PC-3 (cell line): ENCODE data around the gene CTF1. TPM values are rescaled to one million over a fixed set of nuclear protein-coding genes. Genes with fewer than 3 reads are reported as not detected.
"Not testable (repeated sequence)": the region's sequence is repeated elsewhere in the genome, so short reads cannot be mapped to it uniquely, and the experiment has no call there.

Source experiments
- ATAC-seq: fragments of 200-7000 bp; cut with Tn5 transposase; 2 replicates; pipeline ENCODE4 v1.9.1; 2020; ENCODE audit warnings: mild to moderate bottlenecking, moderate library complexity
- BruUV-seq: library from RNA; stranded (reverse); fragments of 400-500 nt; replicated peaks from 2 replicates; lab custom pipeline; 2021; lab: Mats Ljungman, UMichigan
- CTCF ChIA-PET: fragments of 300-600 bp; sonication (Branson Sonifier 250); formaldehyde crosslinking; loops from one replicate; lab custom pipeline; 2022; ENCODE audit warnings: antibody characterized with exemption; lab: Charles Lee
- POLR2A ChIA-PET: fragments of 300-600 bp; sonication (Branson Sonifier 250); formaldehyde crosslinking; loops from one replicate; lab custom pipeline; 2022; ENCODE audit warnings: antibody characterized with exemption; ENCODE audit not compliant: unreplicated experiment; lab: Charles Lee
- DNase-seq: peaks from one replicate; pipeline ENCODE4 v3.0.0-alpha.2; 2015
- H2AFZ ChIP-seq: fragments of 300-600 bp; sonication (generic); 2 replicates; pipeline ENCODE4 v1.6.0; 2016; ENCODE audit warnings: antibody characterized with exemption, low read length
- H3F3A ChIP-seq: fragments of 300-600 bp; sonication (generic); one replicate; pipeline ENCODE4 v1.6.0; 2017; ENCODE audit warnings: antibody characterized with exemption, low read length, control low read depth, mild to moderate bottlenecking; ENCODE audit not compliant: unreplicated experiment
- H3K27ac ChIP-seq: fragments of 300-600 bp; sonication (generic); 2 replicates; pipeline ENCODE4 v1.5.1; 2016; ENCODE audit warnings: mild to moderate bottlenecking, low read length
- H3K27me3 ChIP-seq: fragments of 300-600 bp; sonication (generic); 2 replicates; pipeline ENCODE4 v1.6.1; 2016; ENCODE audit warnings: low read length, mixed read lengths
- H3K36me3 ChIP-seq: fragments of 300-600 bp; sonication (generic); 2 replicates; pipeline ENCODE4 v1.6.1; 2016; ENCODE audit warnings: low read depth, mixed run types, low read length, mixed read lengths
- H3K4me1 ChIP-seq: fragments of 300-600 bp; sonication (generic); 2 replicates; pipeline ENCODE4 v1.5.1; 2016; ENCODE audit warnings: low read length; ENCODE audit not compliant: insufficient read depth
- H3K4me2 ChIP-seq: fragments of 300-600 bp; sonication (generic); 2 replicates; pipeline ENCODE4 v1.6.0; 2016; ENCODE audit warnings: low read length
- H3K4me3 ChIP-seq: fragments of 300-600 bp; sonication (generic); 2 replicates; pipeline ENCODE4 v1.5.1; 2016; ENCODE audit warnings: mild to moderate bottlenecking, low read length, mixed read lengths
- H3K79me2 ChIP-seq: fragments of 300-600 bp; sonication (generic); 2 replicates; pipeline ENCODE4 v1.6.1; 2017; ENCODE audit warnings: low read length, mixed read lengths
- H3K9ac ChIP-seq: fragments of 300-600 bp; sonication (generic); 2 replicates; pipeline ENCODE4 v1.6.0; 2016; ENCODE audit warnings: mild to moderate bottlenecking, low read length
- H3K9me2 ChIP-seq: fragments of 300-600 bp; sonication (generic); replicated peaks from 2 replicates; pipeline ENCODE4 v1.6.1; 2016; ENCODE audit warnings: mixed run types, low read length, mixed read lengths
- H3K9me3 ChIP-seq: fragments of 300-600 bp; sonication (generic); 2 replicates; pipeline ENCODE4 v1.6.1; 2016; ENCODE audit warnings: low read length, mixed read lengths
- H4K20me1 ChIP-seq: fragments of 300-600 bp; sonication (generic); 2 replicates; pipeline ENCODE4 v1.6.1; 2016; ENCODE audit warnings: low read length, mixed read lengths
- CTCF ChIP-seq: fragments of 300-600 bp; sonication (generic); conservative IDR thresholded peaks from 2 replicates; pipeline ENCODE4 v1.5.1; 2017; ENCODE audit warnings: antibody characterized with exemption, low read depth, mild to moderate bottlenecking, low read length
- EZH2 ChIP-seq: fragments of 300-600 bp; sonication (generic); IDR thresholded peaks from one replicate; pipeline ENCODE4 v1.6.1; 2017; ENCODE audit warnings: antibody characterized with exemption, mild to moderate bottlenecking, low read length; ENCODE audit not compliant: unreplicated experiment
- EZH2phosphoT487 ChIP-seq: fragments of 300-600 bp; sonication (generic); IDR thresholded peaks from 2 replicates; pipeline ENCODE4 v1.6.1; 2018; ENCODE audit warnings: mild to moderate bottlenecking, antibody characterized with exemption, low read length, borderline replicate concordance
- intact Hi-C: fragments of 100-400 bp; cut with micrococcal nuclease; formaldehyde crosslinking; loops from 2 replicates; pipeline ENCODE4 v1.9.0; 2023
- total RNA-seq: library from RNA; depleted of rRNA; stranded (reverse); fragments of >200 nt; gene quantifications from 2 replicates; pipeline ENCODE4 v1.2.3, GENCODE V29; 2014

The CTF1 gene
- total RNA-seq, 1 experiment from 2014 or later = 0.29 TPM

- no peak overlapping the region for H3K9ac ChIP-seq
- ATAC-seq = no peak
- no peak overlapping the region for H3K27ac ChIP-seq
- no peaks in the 10 kb centered on the region; the same call in 1 of the 2 replicates for H3K36me3 ChIP-seq
- TF ChIP-seq CTCF (no peak), EZH2phosphoT487 (no peak), EZH2 (no peak)
- no peaks in the 10 kb centered on the region for H3K9me2 ChIP-seq
- H2AFZ ChIP-seq = no peak overlapping the region
- H3K79me2 ChIP-seq = no peaks in the 10 kb centered on the region
- ChIA-PET CTCF (no interaction called here), POLR2A (no interaction called here)
- H3K4me3 ChIP-seq = no peak overlapping the region
- no peaks in the 10 kb centered on the region for H3K9me3 ChIP-seq
- intact Hi-C loops = no loop called here
- no TSS peak for BruUV-seq
- no peaks in the 10 kb centered on the region for H4K20me1 ChIP-seq
- H3K4me1 ChIP-seq = peaks cover 8% of the 10 kb centered on the region; the same call in 1 of the 2 replicates
- no peaks in the 10 kb centered on the region for H3K27me3 ChIP-seq
- H3K4me2 ChIP-seq = no peak overlapping the region
- DNase-seq = no peak
- H3F3A ChIP-seq = no peaks in the 10 kb centered on the region
Measured at GRCh38 chr16:30937692-30938091, 41.3 kb downstream of the CTF1 start.

- BruUV-seq, intact Hi-C loops: not testable (repeated sequence)
- peak overlapping the region; percentile 74 for H3K27ac ChIP-seq
Measured at GRCh38 chr16:30939571-30939970, 43.2 kb downstream of the CTF1 start.

GRCh38 chr16:30941600-30942425, 45.4 kb downstream of the CTF1 start:
- peaks cover 8% of the 10 kb centered on the region; the same call in 1 of the 2 replicates for H3K4me1 ChIP-seq
- no peaks in the 10 kb centered on the region for H3K9me3 ChIP-seq
- POLR2A ChIA-PET = no interaction called here
- intact Hi-C loops = no loop called here
- TF ChIP-seq EZH2phosphoT487 (no peak), CTCF (peak; percentile 78), EZH2 (no peak)
- no peak overlapping the region for H2AFZ ChIP-seq
- 0 out of 2 replicates have a peak overlapping the region, but pooled peaks have one; percentile 16 for H3K27ac ChIP-seq
- no TSS peak for BruUV-seq
- peak overlapping the region; percentile 48; the same call in 1 of the 2 replicates for H3K4me2 ChIP-seq
- H3F3A ChIP-seq = no peaks in the 10 kb centered on the region
- H3K4me3 ChIP-seq = no peak overlapping the region
- DNase-seq (peak; percentile 65), ATAC-seq (peak; percentile 85)
- no peaks in the 10 kb centered on the region for H3K79me2 ChIP-seq
- H3K27me3 ChIP-seq = no peaks in the 10 kb centered on the region
- H3K36me3 ChIP-seq = peaks cover 3% of the 10 kb centered on the region; the same call in 1 of the 2 replicates
- no peaks in the 10 kb centered on the region for H4K20me1 ChIP-seq
- CTCF ChIA-PET = interaction anchor here (0.6 to 1.3 kb wide), 6 partner anchors 13 to 927 kb away, joined by 3 to 7 read pairs (median 3); partner anchors contain the start of gene HSD3B7
- H3K9me2 ChIP-seq = no peaks in the 10 kb centered on the region
- no peak overlapping the region for H3K9ac ChIP-seq

More at GRCh38 chr16:30939571-30939970, 43.2 kb downstream of the CTF1 start:
- CTCF ChIA-PET = interaction anchor here (0.6 kb wide), 1 partner anchor 223 kb away, joined by 4 read pairs; no protein-coding TSS in a partner anchor
- ATAC-seq (peak; percentile 44), DNase-seq (peak; percentile 36)
- H3K27me3 ChIP-seq, H3K36me3 ChIP-seq, H3K4me3 ChIP-seq, H2AFZ ChIP-seq, H3K9me3 ChIP-seq, H3K79me2 ChIP-seq, H3K4me1 ChIP-seq, H3K4me2 ChIP-seq, POLR2A ChIA-PET, H3K9me2 ChIP-seq, H4K20me1 ChIP-seq, H3F3A ChIP-seq, H3K9ac ChIP-seq: not testable (repeated sequence)
